ENCODE results near the gene TXNDC2. TPM values are rescaled to one million over a fixed set of nuclear protein-coding genes. Genes with fewer than 3 reads are reported as not detected.
A peak's percentile ranks its signal among the peaks of the same experiment; 100 is the strongest.

Gene TXNDC2
- total RNA-seq, 4 donors from 2014 or later, result 0.62 to 0.96 TPM; not detected in 2

DNA sequence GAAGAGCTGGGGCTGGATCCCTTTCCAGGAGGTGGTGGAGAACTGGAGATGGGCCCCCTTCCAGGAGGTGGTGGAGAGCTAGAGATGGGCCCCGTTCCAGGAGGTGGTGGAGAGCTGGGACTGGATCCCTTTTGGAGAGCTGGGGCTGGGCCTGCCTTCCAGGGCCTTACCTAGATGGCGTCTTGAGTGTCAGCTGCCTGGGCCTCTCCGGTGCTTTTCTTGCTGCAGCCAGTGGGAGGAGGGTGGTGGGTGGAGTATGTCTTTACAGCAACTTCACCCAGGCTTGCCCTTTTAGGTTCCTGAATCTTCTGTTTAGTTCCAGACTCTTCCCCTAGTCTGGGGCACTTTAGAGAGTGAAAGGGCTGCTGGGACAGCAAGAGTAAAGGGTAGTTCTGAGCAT, 19.1 kb upstream of the TXNDC2 start:
- TF ChIP-seq POLR2A (IDR thresholded peaks at IDR 0.05), result no peak
- TF ChIP-seq CTCF (IDR thresholded peaks at IDR 0.05), result no peak
- no peak for TF ChIP-seq POLR2AphosphoS5 (IDR thresholded peaks at IDR 0.05)
- no peak for TF ChIP-seq EP300 (IDR thresholded peaks at IDR 0.05)
- peaks cover 0 to 6% of the 10 kb centered on the region in 2 donors for H3K36me3 ChIP-seq
- 100% methylated on average over 1 of the region's 3 CpGs; no CpG with 5 or more reads in 1 of the 2 donors for WGBS, 2 donors (ENCODE audit: low coverage in 1 of 2)
- H3K27ac ChIP-seq, result no peak overlapping the region
- H3K27me3 ChIP-seq, result no peaks in the 10 kb centered on the region
- ATAC-seq, result no peak
- peaks cover 0 to 10% (median 2%) of the 10 kb centered on the region in 3 donors for H3K4me1 ChIP-seq
- no peak overlapping the region for H3K4me3 ChIP-seq
- H3K9me3 ChIP-seq, result no peaks in the 10 kb centered on the region

GRCh38 chr18:9867071-9867594, 18.6 kb upstream of the TXNDC2 start:
- no peak for ATAC-seq
- TF ChIP-seq POLR2A (IDR thresholded peaks at IDR 0.05), result no peak
- TF ChIP-seq POLR2AphosphoS5 (IDR thresholded peaks at IDR 0.05), result no peak
- TF ChIP-seq EP300 (IDR thresholded peaks at IDR 0.05), result no peak
- TF ChIP-seq CTCF (IDR thresholded peaks at IDR 0.05), result no peak
- WGBS, 2 donors (ENCODE audit: low coverage in 1 of 2), result 80 to 91% methylated on average over 4 of the region's 4 CpGs
- H3K4me1 ChIP-seq, result peaks cover 0 to 10% (median 2%) of the 10 kb centered on the region in 3 donors
- no peaks in the 10 kb centered on the region for H3K27me3 ChIP-seq
- H3K4me3 ChIP-seq, result no peak overlapping the region
- H3K36me3 ChIP-seq, result peaks cover 0 to 6% of the 10 kb centered on the region in 2 donors
- H3K27ac ChIP-seq, result no peak overlapping the region
- no peaks in the 10 kb centered on the region for H3K9me3 ChIP-seq

DNA sequence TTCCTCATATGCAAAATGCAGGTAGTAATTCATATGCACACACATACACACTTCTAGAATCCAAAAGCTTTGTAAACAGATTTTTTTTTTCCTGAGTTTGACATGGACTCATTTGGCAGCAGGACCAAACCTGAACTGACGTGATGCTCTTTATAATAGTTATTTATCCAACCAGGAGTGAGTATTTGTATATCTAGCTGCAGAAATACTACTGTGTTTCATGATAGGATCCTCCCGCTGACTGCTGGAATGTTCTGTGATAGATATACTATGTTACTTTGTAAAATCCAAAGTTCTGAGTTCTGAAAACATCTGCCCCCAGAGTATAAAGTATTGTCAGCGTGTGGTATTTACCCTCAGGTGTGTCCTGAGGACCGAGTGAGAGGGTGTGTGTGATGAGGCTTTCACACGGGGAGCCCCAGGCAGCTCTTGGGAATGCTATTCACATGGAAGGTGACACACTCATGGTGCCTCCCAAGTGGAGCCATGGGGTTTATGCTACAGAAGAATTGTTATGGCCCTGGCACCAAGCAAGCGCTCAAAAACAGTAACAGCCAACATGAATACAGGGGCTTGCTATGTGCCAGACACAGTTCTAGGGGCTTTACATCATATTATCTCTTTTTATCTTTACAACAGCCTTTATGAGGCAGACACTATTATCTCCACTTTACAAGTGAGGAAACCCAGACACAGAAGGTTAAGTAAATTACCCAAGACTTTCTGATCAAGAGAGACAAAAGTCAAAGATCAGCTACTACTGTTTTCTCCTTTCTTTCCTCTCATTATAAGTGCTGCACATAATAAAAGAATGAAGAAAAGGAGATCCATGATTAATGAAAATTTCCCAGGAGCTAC, 16.7 kb upstream of the TXNDC2 start:
- H3K36me3 ChIP-seq, result no peaks in the 10 kb centered on the region

GRCh38 chr18:9869715-9870430, 15.9 kb upstream of the TXNDC2 start:
- no peaks in the 10 kb centered on the region for H3K9me3 ChIP-seq
- WGBS, 2 donors (ENCODE audit: low coverage in 1 of 2), result 62 to 64% methylated on average over 6 to 9 of the region's 9 CpGs
- no peaks in the 10 kb centered on the region for H3K27me3 ChIP-seq
- no peaks in the 10 kb centered on the region for H3K36me3 ChIP-seq
- TF ChIP-seq POLR2AphosphoS5 (IDR thresholded peaks at IDR 0.05), result peak; percentile 75
- TF ChIP-seq CTCF (IDR thresholded peaks at IDR 0.05), result no peak
- ATAC-seq, result peak; percentile 78
- H3K4me3 ChIP-seq, result no peak overlapping the region
- no peak overlapping the region for H3K27ac ChIP-seq
- H3K4me1 ChIP-seq, result peaks cover 0 to 10% (median 2%) of the 10 kb centered on the region in 3 donors

More for the DNA sequence above, 16.7 kb upstream of the TXNDC2 start:
- no peak for ATAC-seq
- 58 to 87% methylated on average over 4 to 5 of the region's 6 CpGs for WGBS, 2 donors (ENCODE audit: low coverage in 1 of 2)
- Histone ChIP-seq H3K4me1 (peaks cover 0 to 10% (median 2%) of the 10 kb centered on the region in 3 donors), H3K27me3 (no peaks in the 10 kb centered on the region), H3K4me3 (no peak overlapping the region), H3K9me3 (no peaks in the 10 kb centered on the region), H3K27ac (no peak overlapping the region)
- no peak for TF ChIP-seq EP300 (IDR thresholded peaks at IDR 0.05)
- TF ChIP-seq CTCF (IDR thresholded peaks at IDR 0.05), result no peak
- no peak for TF ChIP-seq POLR2AphosphoS5 (IDR thresholded peaks at IDR 0.05)
